T-helper 2 cell treated with Interferon-gamma antibody and Interleukin-4, amounts not matched to agents 5 μg/mL and 100 μg/mL, for 36 hours (primary cell): ENCODE results near the gene ARID4A.
"Not testable (repeated sequence)": the region's sequence is repeated elsewhere in the genome, so short reads cannot be mapped to it uniquely, and the experiment has no call there.

Experiments used
- DNase-seq: peaks from one replicate; pipeline ENCODE4 v3.0.0; 2021; ENCODE audit warnings: low spot score
- H3K27ac Mint-ChIP-seq: one replicate; pipeline ENCODE4 v1.8.0; 2021; ENCODE audit warnings: mild to moderate bottlenecking, mixed read lengths
- H3K27me3 Mint-ChIP-seq: one replicate; pipeline ENCODE4 v1.8.0; 2021; ENCODE audit warnings: low read depth, mixed read lengths
- H3K36me3 Mint-ChIP-seq: one replicate; pipeline ENCODE4 v1.8.0; 2021; ENCODE audit warnings: low read depth, mixed read lengths
- H3K4me1 Mint-ChIP-seq: one replicate; pipeline ENCODE4 v1.8.0; 2021; ENCODE audit warnings: low read depth, mixed read lengths
- H3K4me3 Mint-ChIP-seq: one replicate; pipeline ENCODE4 v1.8.0; 2022; ENCODE audit warnings: mild to moderate bottlenecking, moderate library complexity, mixed read lengths
- H3K9me3 Mint-ChIP-seq: one replicate; pipeline ENCODE4 v1.8.0; 2021; ENCODE audit warnings: mixed read lengths

ARID4A gene

GRCh38 chr14:58305730-58306129, 7.4 kb downstream of the ARID4A start:
- Mint-ChIP-seq H3K36me3 (peaks cover 41% of the 10 kb centered on the region), H3K4me3 (no peak overlapping the region), H3K9me3 (no peaks in the 10 kb centered on the region), H3K27me3 (no peaks in the 10 kb centered on the region), H3K4me1 (peaks cover 14% of the 10 kb centered on the region), H3K27ac (no peak overlapping the region)
- DNase-seq, result no peak

GRCh38 chr14:58307597-58308316, 9.4 kb downstream of the ARID4A start:
- Mint-ChIP-seq H3K4me1 (peaks cover 12% of the 10 kb centered on the region), H3K27ac (no peak overlapping the region), H3K9me3 (no peaks in the 10 kb centered on the region), H3K4me3 (no peak overlapping the region), H3K36me3 (peaks cover 33% of the 10 kb centered on the region), H3K27me3 (no peaks in the 10 kb centered on the region)
- DNase-seq, result no peak

GRCh38 chr14:58309086-58309485, 10.7 kb downstream of the ARID4A start:
- H3K27ac Mint-ChIP-seq, result no peak overlapping the region
- H3K4me1 Mint-ChIP-seq, result peaks cover 9% of the 10 kb centered on the region

GRCh38 chr14:58313699-58314098, 15.3 kb downstream of the ARID4A start:
- DNase-seq, result no peak
- Mint-ChIP-seq H3K4me1 (peaks cover 1% of the 10 kb centered on the region), H3K27ac (no peak overlapping the region), H3K36me3 (peaks cover 24% of the 10 kb centered on the region), H3K4me3 (no peak overlapping the region), H3K9me3 (no peaks in the 10 kb centered on the region), H3K27me3 (no peaks in the 10 kb centered on the region)

More at GRCh38 chr14:58309086-58309485, 10.7 kb downstream of the ARID4A start:
- Mint-ChIP-seq H3K9me3 (no peaks in the 10 kb centered on the region), H3K36me3 (peaks cover 24% of the 10 kb centered on the region), H3K4me3 (no peak overlapping the region), H3K27me3 (no peaks in the 10 kb centered on the region)
- DNase-seq, result no peak

GRCh38 chr14:58315606-58316005, 17.3 kb downstream of the ARID4A start:
- H3K4me1 Mint-ChIP-seq, result no peaks in the 10 kb centered on the region
- no peaks in the 10 kb centered on the region for H3K27me3 Mint-ChIP-seq
- no peaks in the 10 kb centered on the region for H3K9me3 Mint-ChIP-seq
- peaks cover 19% of the 10 kb centered on the region for H3K36me3 Mint-ChIP-seq
- H3K27ac Mint-ChIP-seq, result no peak overlapping the region
- DNase-seq, result no peak
- H3K4me3 Mint-ChIP-seq, result no peak overlapping the region

- Mint-ChIP-seq H3K9me3 (no peaks in the 10 kb centered on the region), H3K4me3 (no peak overlapping the region), H3K4me1 (peaks cover 16% of the 10 kb centered on the region), H3K36me3 (peaks cover 39% of the 10 kb centered on the region), H3K27me3 (no peaks in the 10 kb centered on the region), H3K27ac (no peak overlapping the region)
- no peak for DNase-seq
Measured at GRCh38 chr14:58327019-58327418, 28.7 kb downstream of the ARID4A start.

GRCh38 chr14:58331111-58331510, 32.8 kb downstream of the ARID4A start:
- Mint-ChIP-seq H3K9me3 (no peaks in the 10 kb centered on the region), H3K36me3 (peaks cover 39% of the 10 kb centered on the region)

GRCh38 chr14:58332561-58332960, 34.2 kb downstream of the ARID4A start:
- H3K4me3 Mint-ChIP-seq, result no peak overlapping the region
- no peak for DNase-seq
- H3K4me1 Mint-ChIP-seq, result peaks cover 22% of the 10 kb centered on the region
- H3K27ac Mint-ChIP-seq, result no peak overlapping the region
- H3K27me3 Mint-ChIP-seq, result no peaks in the 10 kb centered on the region
- peaks cover 35% of the 10 kb centered on the region for H3K36me3 Mint-ChIP-seq
- H3K9me3 Mint-ChIP-seq, result no peaks in the 10 kb centered on the region

More at GRCh38 chr14:58331111-58331510, 32.8 kb downstream of the ARID4A start:
- H3K27me3 Mint-ChIP-seq, result no peaks in the 10 kb centered on the region
- DNase-seq, result peak; percentile 76
- H3K4me3 Mint-ChIP-seq, result peak overlapping the region; percentile 73
- peaks cover 22% of the 10 kb centered on the region for H3K4me1 Mint-ChIP-seq
- H3K27ac Mint-ChIP-seq, result peak overlapping the region; percentile 90

- H3K27ac Mint-ChIP-seq, H3K27me3 Mint-ChIP-seq, H3K4me3 Mint-ChIP-seq, H3K4me1 Mint-ChIP-seq, H3K9me3 Mint-ChIP-seq, DNase-seq: not testable (repeated sequence)
- peaks cover 21% of the 10 kb centered on the region for H3K36me3 Mint-ChIP-seq
Measured at GRCh38 chr14:58339666-58340065, 41.3 kb downstream of the ARID4A start.

- Mint-ChIP-seq H3K27me3 (no peaks in the 10 kb centered on the region), H3K27ac (no peak overlapping the region), H3K4me3 (no peak overlapping the region), H3K9me3 (no peaks in the 10 kb centered on the region), H3K36me3 (peaks cover 20% of the 10 kb centered on the region), H3K4me1 (no peaks in the 10 kb centered on the region)
- DNase-seq, result no peak
Measured at GRCh38 chr14:58341152-58341748, 42.9 kb downstream of the ARID4A start.

GRCh38 chr14:58343535-58343934, 45.2 kb downstream of the ARID4A start:
- peaks cover 31% of the 10 kb centered on the region for H3K36me3 Mint-ChIP-seq
- H3K27ac Mint-ChIP-seq, H3K27me3 Mint-ChIP-seq, DNase-seq, H3K4me1 Mint-ChIP-seq, H3K9me3 Mint-ChIP-seq, H3K4me3 Mint-ChIP-seq: not testable (repeated sequence)

- H3K9me3 Mint-ChIP-seq, result no peaks in the 10 kb centered on the region
- H3K27ac Mint-ChIP-seq, result peak overlapping the region; percentile 90
- H3K27me3 Mint-ChIP-seq, result no peaks in the 10 kb centered on the region
- peaks cover 41% of the 10 kb centered on the region for H3K36me3 Mint-ChIP-seq
- H3K4me1 Mint-ChIP-seq, result peaks cover 12% of the 10 kb centered on the region
- DNase-seq, result no peak
- peak overlapping the region; percentile 79 for H3K4me3 Mint-ChIP-seq
Measured at GRCh38 chr14:58353516-58354299, 55.4 kb downstream of the ARID4A start.

- Mint-ChIP-seq H3K27me3 (no peaks in the 10 kb centered on the region), H3K27ac (peak overlapping the region; percentile 34), H3K4me1 (peaks cover 12% of the 10 kb centered on the region), H3K36me3 (peaks cover 44% of the 10 kb centered on the region), H3K9me3 (no peaks in the 10 kb centered on the region), H3K4me3 (peak overlapping the region; percentile 27)
- no peak for DNase-seq
Measured at GRCh38 chr14:58354808-58355207, 56.5 kb downstream of the ARID4A start.

GRCh38 chr14:58356268-58356667, 57.9 kb downstream of the ARID4A start:
- peaks cover 10% of the 10 kb centered on the region for H3K4me1 Mint-ChIP-seq
- H3K27me3 Mint-ChIP-seq, result no peaks in the 10 kb centered on the region
- H3K36me3 Mint-ChIP-seq, result peaks cover 42% of the 10 kb centered on the region
- no peaks in the 10 kb centered on the region for H3K9me3 Mint-ChIP-seq
- no peak for DNase-seq
- H3K4me3 Mint-ChIP-seq, result no peak overlapping the region
- no peak overlapping the region for H3K27ac Mint-ChIP-seq
